ENCODE results near the gene THAP11.

The THAP11 gene

DNA sequence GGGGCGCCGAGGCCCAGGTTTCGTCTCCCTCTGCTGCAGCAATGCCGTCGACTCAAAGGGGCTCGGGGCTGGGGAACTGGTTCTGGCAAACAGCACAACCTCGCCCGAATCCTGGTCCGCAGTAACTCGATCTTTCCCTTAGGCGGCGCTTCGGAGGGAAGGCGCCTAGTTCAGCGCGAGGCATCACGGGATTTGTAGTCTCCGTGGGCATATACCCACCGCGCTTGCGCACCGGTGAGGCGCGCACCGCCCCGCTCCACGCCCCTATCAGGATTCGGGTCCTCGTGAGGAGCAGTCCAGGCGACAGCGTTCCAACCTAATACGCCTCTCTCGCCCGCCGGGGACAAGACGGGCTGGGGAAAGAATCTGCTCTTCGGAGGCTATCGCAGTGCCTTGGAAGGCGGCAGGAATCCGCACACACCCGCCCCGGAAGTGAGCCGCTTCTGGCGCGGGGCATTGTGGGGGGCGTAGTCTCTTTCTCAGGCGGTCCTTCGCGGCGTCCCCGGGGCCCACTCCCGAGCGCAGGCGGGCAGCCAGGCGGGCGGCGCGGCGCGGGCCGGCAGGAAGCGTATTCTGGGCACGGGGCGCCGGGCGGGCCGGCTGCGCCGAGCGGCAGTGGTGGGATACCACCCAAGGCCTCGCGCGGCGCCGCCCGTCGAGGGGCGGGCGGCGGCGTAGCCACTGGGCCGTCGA lies at the start of gene THAP11:
THAP11 (plus strand) TSS at position 505 of the 693 bp plus-strand sequence. CDS start 235 bp downstream, outside the sequence.
- Histone ChIP-seq H3K9ac (ENCODE audit: low read length) (peak within 1 kb of the TSS; percentile 99), H3K9me3 (ENCODE audit: control insufficient read depth, low read length) (no peaks in the 10 kb centered on the region), H3K4me3 (ENCODE audit: low read length) (peak within 1 kb of the TSS; percentile 96), H3K4me1 (ENCODE audit: control insufficient read depth, insufficient read depth, low read length) (peaks cover 35% of the 10 kb centered on the region), H3K27me3 (replicated peaks; ENCODE audit: control insufficient read depth, insufficient read depth, low read length) (no peaks in the 10 kb centered on the region), H3K36me3 (ENCODE audit: control insufficient read depth, insufficient read depth, low read length, severe bottlenecking) (no peaks in the 10 kb centered on the region)
- peak; percentile 99 for DNase-seq (ENCODE audit: low read depth)

GRCh38 chr16:67796099-67796718 lies 45.9 kb upstream of the THAP11 start:
- peak; percentile 16 for DNase-seq (ENCODE audit: low read depth)
- Histone ChIP-seq H3K4me3 (ENCODE audit: low read length) (no peak overlapping the region), H3K27me3 (replicated peaks; ENCODE audit: control insufficient read depth, insufficient read depth, low read length) (no peaks in the 10 kb centered on the region), H3K4me1 (ENCODE audit: control insufficient read depth, insufficient read depth, low read length) (peaks cover 6% of the 10 kb centered on the region), H3K36me3 (ENCODE audit: control insufficient read depth, insufficient read depth, low read length, severe bottlenecking) (peaks cover 6% of the 10 kb centered on the region), H3K9me3 (ENCODE audit: control insufficient read depth, low read length) (no peaks in the 10 kb centered on the region), H3K9ac (ENCODE audit: low read length) (no peak overlapping the region)

DNA sequence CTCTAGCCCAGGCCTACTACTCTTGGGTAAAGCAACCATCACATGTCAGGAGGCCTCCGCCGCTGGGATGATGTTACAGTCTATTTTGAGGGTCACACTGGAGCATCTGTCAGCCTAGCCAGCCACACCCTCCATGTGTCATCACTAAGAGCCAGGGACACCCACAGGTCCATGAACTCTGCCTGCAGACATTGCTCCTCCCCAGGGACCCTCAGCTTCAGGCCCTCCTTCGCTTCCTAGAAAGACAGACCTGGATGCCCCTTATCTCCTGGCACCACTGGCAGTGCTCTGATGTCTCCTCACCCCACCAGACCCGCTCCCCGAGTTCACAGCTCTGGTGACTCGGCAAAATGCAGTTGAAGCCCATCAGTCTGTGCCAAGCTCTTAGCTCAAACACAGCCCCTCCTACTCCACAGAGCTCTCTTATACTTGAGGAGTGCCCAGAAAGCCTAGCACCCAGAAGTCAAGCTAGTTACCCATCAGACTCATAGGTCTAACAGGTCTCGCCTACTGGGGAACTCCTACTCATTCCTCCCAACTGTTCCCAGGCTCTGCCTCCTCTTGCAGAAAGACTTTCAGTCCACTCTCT lies 41.7 kb upstream of the THAP11 start:
- peaks cover 13% of the 10 kb centered on the region for H3K4me1 ChIP-seq (ENCODE audit: control insufficient read depth, insufficient read depth, low read length)
- H3K4me3 ChIP-seq (ENCODE audit: low read length), result no peak overlapping the region
- H3K27me3 ChIP-seq (replicated peaks; ENCODE audit: control insufficient read depth, insufficient read depth, low read length), result no peaks in the 10 kb centered on the region
- no peaks in the 10 kb centered on the region for H3K9me3 ChIP-seq (ENCODE audit: control insufficient read depth, low read length)
- DNase-seq (ENCODE audit: low read depth), result no peak
- peak overlapping the region; percentile 2 for H3K9ac ChIP-seq (ENCODE audit: low read length)
- H3K36me3 ChIP-seq (ENCODE audit: control insufficient read depth, insufficient read depth, low read length, severe bottlenecking), result peaks cover 10% of the 10 kb centered on the region

DNA sequence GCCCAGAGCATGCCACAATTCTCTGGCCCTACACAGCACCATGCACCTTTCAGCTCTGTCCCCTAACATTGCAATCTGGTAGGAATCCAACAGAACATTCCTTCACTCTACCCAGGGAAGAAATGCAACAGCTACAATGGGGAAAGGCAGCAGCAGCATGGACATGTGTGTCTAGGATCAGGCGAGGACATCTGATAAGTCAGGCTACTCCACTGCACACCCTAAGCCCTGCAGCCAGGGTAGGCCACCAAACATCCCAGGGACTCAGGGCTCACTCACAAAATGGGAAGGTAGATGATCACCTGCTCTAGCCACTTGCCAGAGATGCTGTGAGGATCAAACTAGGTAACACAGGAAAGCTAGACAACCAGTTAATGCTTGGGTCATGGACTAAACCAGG lies 40.9 kb upstream of the THAP11 start:
- Histone ChIP-seq H3K36me3 (ENCODE audit: control insufficient read depth, insufficient read depth, low read length, severe bottlenecking) (peaks cover 10% of the 10 kb centered on the region), H3K4me1 (ENCODE audit: control insufficient read depth, insufficient read depth, low read length) (peaks cover 17% of the 10 kb centered on the region), H3K9ac (ENCODE audit: low read length) (no peak overlapping the region), H3K4me3 (ENCODE audit: low read length) (no peak overlapping the region), H3K27me3 (replicated peaks; ENCODE audit: control insufficient read depth, insufficient read depth, low read length) (no peaks in the 10 kb centered on the region), H3K9me3 (ENCODE audit: control insufficient read depth, low read length) (no peaks in the 10 kb centered on the region)
- DNase-seq (ENCODE audit: low read depth), result no peak

DNA sequence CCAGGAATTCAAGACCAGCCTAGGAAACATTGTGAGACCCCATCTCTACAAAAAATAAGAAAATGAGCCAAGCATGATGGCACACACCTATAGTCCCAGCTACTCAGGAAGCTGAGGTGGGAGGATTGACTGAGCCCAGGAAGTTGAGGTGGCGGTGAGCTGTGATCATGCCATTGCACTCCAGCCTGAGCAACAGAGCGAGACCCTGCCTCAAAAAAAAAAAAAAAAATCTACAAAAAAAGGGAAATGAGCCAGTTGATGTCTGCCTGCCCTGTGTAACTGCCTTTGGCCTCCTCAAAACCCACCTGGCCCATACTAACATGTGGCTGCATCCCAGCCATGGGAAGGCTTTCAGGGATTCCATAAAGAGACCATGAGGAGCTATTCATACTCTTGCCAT lies 40.2 kb upstream of the THAP11 start:
- H3K36me3 ChIP-seq (ENCODE audit: control insufficient read depth, insufficient read depth, low read length, severe bottlenecking), result peaks cover 10% of the 10 kb centered on the region
- no peaks in the 10 kb centered on the region for H3K9me3 ChIP-seq (ENCODE audit: control insufficient read depth, low read length)
- no peak for DNase-seq (ENCODE audit: low read depth)

GRCh38 chr16:67803894-67804293 lies 38.2 kb upstream of the THAP11 start:
- H3K36me3 ChIP-seq (ENCODE audit: control insufficient read depth, insufficient read depth, low read length, severe bottlenecking), result peaks cover 4% of the 10 kb centered on the region
- no peaks in the 10 kb centered on the region for H3K27me3 ChIP-seq (replicated peaks; ENCODE audit: control insufficient read depth, insufficient read depth, low read length)
- no peak overlapping the region for H3K9ac ChIP-seq (ENCODE audit: low read length)
- DNase-seq (ENCODE audit: low read depth), result no peak
- H3K4me3 ChIP-seq (ENCODE audit: low read length), result no peak overlapping the region
- peaks cover 22% of the 10 kb centered on the region for H3K4me1 ChIP-seq (ENCODE audit: control insufficient read depth, insufficient read depth, low read length)
- H3K9me3 ChIP-seq (ENCODE audit: control insufficient read depth, low read length), result no peaks in the 10 kb centered on the region

More for the DNA sequence above, 40.2 kb upstream of the THAP11 start:
- no peak overlapping the region for H3K4me3 ChIP-seq (ENCODE audit: low read length)
- H3K27me3 ChIP-seq (replicated peaks; ENCODE audit: control insufficient read depth, insufficient read depth, low read length), result no peaks in the 10 kb centered on the region
- no peak overlapping the region for H3K9ac ChIP-seq (ENCODE audit: low read length)
- H3K4me1 ChIP-seq (ENCODE audit: control insufficient read depth, insufficient read depth, low read length), result peaks cover 17% of the 10 kb centered on the region

DNA sequence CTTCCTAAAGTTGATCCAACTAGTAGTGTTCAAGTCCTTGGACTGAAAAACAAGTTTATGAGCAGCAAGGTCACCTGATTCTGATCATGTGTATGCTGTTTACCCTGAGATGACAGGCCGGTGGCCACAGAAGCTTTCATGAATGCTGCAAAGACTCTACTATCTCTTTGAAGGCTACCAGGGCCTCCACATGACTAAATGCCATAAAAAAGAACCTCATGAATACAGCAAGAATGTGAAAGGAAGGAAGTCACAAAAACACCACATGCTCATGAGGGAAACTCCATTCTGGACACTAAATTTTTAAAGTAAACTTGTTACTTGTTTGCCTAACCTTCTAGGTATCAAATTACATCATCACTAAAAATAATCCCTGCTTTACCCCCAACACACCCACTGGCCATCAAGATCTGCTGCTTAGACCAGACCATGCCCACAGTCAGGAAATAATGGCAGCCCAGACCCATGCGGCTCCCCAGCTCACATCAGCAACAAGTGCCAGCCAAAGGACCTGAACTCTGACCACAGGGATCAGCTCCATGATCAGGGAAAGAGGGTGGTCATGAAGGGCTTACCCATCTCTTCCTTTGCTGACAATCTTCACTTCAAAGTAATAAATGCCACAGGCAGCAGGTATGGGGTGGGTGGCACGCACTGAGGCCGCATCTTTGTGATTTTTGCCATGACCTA lies 37.1 kb upstream of the THAP11 start:
- DNase-seq (ENCODE audit: low read depth), result peak; percentile 5
- peak overlapping the region; percentile 92 for H3K9ac ChIP-seq (ENCODE audit: low read length)
- peak overlapping the region; percentile 97 for H3K4me3 ChIP-seq (ENCODE audit: low read length)
- no peaks in the 10 kb centered on the region for H3K9me3 ChIP-seq (ENCODE audit: control insufficient read depth, low read length)
- peaks cover 4% of the 10 kb centered on the region for H3K36me3 ChIP-seq (ENCODE audit: control insufficient read depth, insufficient read depth, low read length, severe bottlenecking)
- H3K27me3 ChIP-seq (replicated peaks; ENCODE audit: control insufficient read depth, insufficient read depth, low read length), result no peaks in the 10 kb centered on the region
- peaks cover 22% of the 10 kb centered on the region for H3K4me1 ChIP-seq (ENCODE audit: control insufficient read depth, insufficient read depth, low read length)

DNA sequence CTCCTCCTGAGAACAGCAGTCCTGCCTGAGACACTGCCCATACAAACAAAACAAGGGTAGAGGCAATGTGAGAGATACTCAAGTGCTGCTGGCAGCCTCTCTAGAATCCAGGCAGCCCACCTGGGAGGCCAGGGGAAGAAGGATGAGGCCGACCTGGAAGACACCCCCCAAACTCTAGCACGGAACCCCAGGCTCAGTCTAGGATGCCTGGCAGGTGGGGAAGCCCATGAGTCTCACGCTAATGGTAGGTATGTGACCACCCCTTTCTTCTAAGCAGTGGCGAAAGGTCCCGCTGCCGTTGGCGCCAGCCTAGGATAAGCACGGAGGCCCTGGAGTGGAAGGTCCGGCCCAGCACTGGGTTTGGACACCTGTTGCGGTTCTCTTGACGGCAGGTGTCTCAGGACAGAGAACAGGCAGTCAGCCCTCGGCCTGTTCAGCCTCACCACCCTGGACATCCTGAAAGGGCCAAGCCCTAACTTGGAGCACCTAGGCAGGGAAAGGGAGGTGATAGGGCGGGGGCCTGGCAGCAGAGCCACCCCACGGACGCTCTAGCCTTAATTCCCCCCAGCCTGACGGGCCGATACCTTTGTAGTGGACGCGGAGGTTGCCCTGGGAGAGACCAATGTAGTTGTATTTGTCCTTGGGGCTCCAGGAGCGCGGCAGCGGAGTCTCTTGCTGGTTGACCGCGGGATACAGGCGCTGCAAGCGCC lies 36.2 kb upstream of the THAP11 start:
- DNase-seq (ENCODE audit: low read depth), result peak; percentile 41
- no peaks in the 10 kb centered on the region for H3K9me3 ChIP-seq (ENCODE audit: control insufficient read depth, low read length)
- peaks cover 16% of the 10 kb centered on the region for H3K4me1 ChIP-seq (ENCODE audit: control insufficient read depth, insufficient read depth, low read length)
- peaks cover 4% of the 10 kb centered on the region for H3K36me3 ChIP-seq (ENCODE audit: control insufficient read depth, insufficient read depth, low read length, severe bottlenecking)
- no peaks in the 10 kb centered on the region for H3K27me3 ChIP-seq (replicated peaks; ENCODE audit: control insufficient read depth, insufficient read depth, low read length)
- H3K4me3 ChIP-seq (ENCODE audit: low read length), result peak overlapping the region; percentile 97
- H3K9ac ChIP-seq (ENCODE audit: low read length), result peak overlapping the region; percentile 92

DNA sequence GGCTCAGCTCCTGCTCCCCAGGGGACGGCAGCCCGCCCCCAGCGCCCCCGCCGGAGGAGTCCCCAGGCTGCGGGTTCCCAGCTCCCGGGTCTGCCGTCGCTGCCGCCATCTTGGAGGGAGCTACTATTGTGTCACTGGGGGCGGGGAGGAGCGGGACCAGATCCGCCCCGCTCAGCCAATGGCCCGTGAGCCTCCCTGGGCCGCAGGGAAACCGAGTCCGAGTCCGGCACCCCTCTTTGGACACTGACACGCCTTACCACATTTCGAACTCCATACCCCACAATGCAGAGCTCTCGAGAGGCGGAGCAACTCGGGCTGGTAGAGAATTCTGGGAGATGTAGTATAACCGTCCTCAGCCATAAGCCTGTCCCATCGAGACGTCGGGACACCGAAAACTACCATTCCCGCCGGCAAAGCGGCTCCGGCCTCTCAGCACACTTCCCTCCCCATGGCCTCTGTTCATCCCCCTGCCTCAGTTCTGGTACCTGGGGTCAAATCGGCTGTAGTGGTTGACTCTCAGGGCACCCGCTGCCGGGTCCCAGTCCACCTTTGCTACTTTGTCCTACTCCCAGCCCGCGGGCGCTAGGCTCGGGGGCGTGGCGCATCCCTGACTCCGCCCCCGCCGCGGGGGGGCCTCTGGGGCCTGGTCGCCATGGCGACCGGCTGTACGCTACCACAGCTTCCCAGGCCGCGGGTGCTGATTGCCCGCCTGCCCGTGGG lies 35.5 kb upstream of the THAP11 start, which contains the start of the genes RANBP10 and TSNAXIP1:
RANBP10 (minus strand) TSS at position 133 of the 720 bp plus-strand sequence; CDS start at position 109, 24 bp downstream.
TSNAXIP1 (plus strand) TSS at position 462 of the 720 bp plus-strand sequence. CDS start 261 bp downstream, outside the sequence.
- Histone ChIP-seq H3K4me3 (ENCODE audit: low read length) (peak within 1 kb of the TSS; percentile 97), H3K36me3 (ENCODE audit: control insufficient read depth, insufficient read depth, low read length, severe bottlenecking) (peaks cover 4% of the 10 kb centered on the region), H3K9me3 (ENCODE audit: control insufficient read depth, low read length) (no peaks in the 10 kb centered on the region), H3K9ac (ENCODE audit: low read length) (peak within 1 kb of the TSS; percentile 92), H3K27me3 (replicated peaks; ENCODE audit: control insufficient read depth, insufficient read depth, low read length) (no peaks in the 10 kb centered on the region), H3K4me1 (ENCODE audit: control insufficient read depth, insufficient read depth, low read length) (peaks cover 16% of the 10 kb centered on the region)
- peak; percentile 100 for DNase-seq (ENCODE audit: low read depth)

DNA sequence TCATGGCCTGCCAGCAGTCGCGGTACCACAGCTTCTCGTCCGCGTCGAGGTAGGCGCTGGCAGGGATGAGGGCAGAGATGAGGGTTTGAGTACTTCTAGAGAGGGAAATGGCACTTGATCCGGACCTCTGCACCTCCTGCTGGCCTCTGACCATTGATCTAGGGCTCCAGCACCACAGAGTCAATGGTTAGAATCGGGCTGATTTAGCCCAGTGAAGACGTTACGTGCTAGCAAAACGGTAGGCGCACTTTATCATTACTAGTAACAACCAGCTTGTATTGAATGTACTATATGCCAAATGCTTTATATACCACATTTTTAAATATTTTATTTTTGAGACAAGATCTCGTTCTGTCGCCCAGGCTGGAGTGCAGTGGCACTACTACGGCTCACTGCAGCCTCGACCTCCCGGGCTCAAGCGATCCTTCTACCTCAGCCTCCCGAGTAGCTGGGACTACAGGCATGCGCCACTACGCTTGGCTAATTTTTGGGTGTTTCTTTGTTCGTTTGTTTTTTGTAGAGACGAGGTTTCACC lies 34.9 kb upstream of the THAP11 start:
- Histone ChIP-seq H3K9me3 (ENCODE audit: control insufficient read depth, low read length) (no peaks in the 10 kb centered on the region), H3K36me3 (ENCODE audit: control insufficient read depth, insufficient read depth, low read length, severe bottlenecking) (peaks cover 4% of the 10 kb centered on the region), H3K9ac (ENCODE audit: low read length) (peak overlapping the region; percentile 75), H3K4me1 (ENCODE audit: control insufficient read depth, insufficient read depth, low read length) (peaks cover 16% of the 10 kb centered on the region), H3K4me3 (ENCODE audit: low read length) (peak overlapping the region; percentile 97), H3K27me3 (replicated peaks; ENCODE audit: control insufficient read depth, insufficient read depth, low read length) (no peaks in the 10 kb centered on the region)
- no peak for DNase-seq (ENCODE audit: low read depth)

Data from adipocyte (in vitro differentiated cells).